ENCODE data around the gene DUOX1. TPM values are rescaled to one million over a fixed set of nuclear protein-coding genes. Genes with fewer than 3 reads are reported as not detected.

The DUOX1 gene
- total and polyA plus RNA-seq, 2 of the 13 experiments (the other 11 are each of a cell fraction or from before 2014, with no cell fraction given): 0.03 TPM; not detected in 1

- TF ChIP-seq ZNF790 (CRISPR knock-in tag; IDR thresholded peaks at IDR 0.05; ENCODE audit: borderline replicate concordance) (no peak; the same call in 1 of the 2 replicates), CENPBD1 (CRISPR knock-in tag; IDR thresholded peaks at IDR 0.05; ENCODE audit: borderline replicate concordance, low read depth) (no peak), HOMEZ (CRISPR knock-in tag; IDR thresholded peaks at IDR 0.05; ENCODE audit: low read depth) (no peak), EHMT2 (IDR thresholded peaks at IDR 0.05; ENCODE audit: borderline replicate concordance, low read depth, low read length) (peak; percentile 42; the same call in 1 of the 2 replicates), ZNF264 (CRISPR knock-in tag; IDR thresholded peaks at IDR 0.05) (peak; percentile 85), ZNF501 (CRISPR knock-in tag; IDR thresholded peaks at IDR 0.05) (peak; percentile 98; the same call in 1 of the 2 replicates), HOXA9 (CRISPR knock-in tag; IDR thresholded peaks at IDR 0.05; ENCODE audit: borderline replicate concordance) (no peak), ZFP37 (CRISPR knock-in tag; IDR thresholded peaks at IDR 0.05; ENCODE audit: borderline replicate concordance) (peak; percentile 86; the same call in 1 of the 2 replicates), TOPORS (CRISPR knock-in tag; IDR thresholded peaks at IDR 0.05) (no peak; the same call in 1 of the 2 replicates), ZNF235 (CRISPR knock-in tag; IDR thresholded peaks at IDR 0.05; ENCODE audit: borderline replicate concordance) (no peak), MED1 (CRISPR knock-in tag; IDR thresholded peaks at IDR 0.05) (peak; percentile 76; the same call in 1 of the 2 replicates), ZNF567 (CRISPR knock-in tag; IDR thresholded peaks at IDR 0.05; ENCODE audit: borderline replicate concordance) (no peak), HOXA3 (CRISPR knock-in tag; IDR thresholded peaks at IDR 0.05) (peak; percentile 84; the same call in 1 of the 2 replicates), MAFK (conservative IDR thresholded peaks at IDR 0.05 in 1 of 2, IDR thresholded peaks at IDR 0.05 in 1 of 2; ENCODE audit: low read length in 2 of 2) (0 out of 4 replicates have a peak, but pooled peaks have one; percentile 3 to 9), ZNF83 (CRISPR knock-in tag; IDR thresholded peaks at IDR 0.05; ENCODE audit: borderline replicate concordance) (0 out of 2 replicates have a peak, but pooled peaks have one; percentile 56), ZNF33B (CRISPR knock-in tag; IDR thresholded peaks at IDR 0.05) (peak; percentile 74; the same call in 1 of the 2 replicates), RFX3 (CRISPR knock-in tag; IDR thresholded peaks at IDR 0.05) (no peak), ZNF282 (IDR thresholded peaks at IDR 0.05; ENCODE audit: partially characterized antibody) (no peak), MIER2 (CRISPR knock-in tag; IDR thresholded peaks at IDR 0.05) (no peak), PAX8 (CRISPR knock-in tag; IDR thresholded peaks at IDR 0.05; ENCODE audit: borderline replicate concordance) (no peak), ZBTB7B (CRISPR knock-in tag; IDR thresholded peaks at IDR 0.05) (peak; percentile 91), ZNF34 (CRISPR knock-in tag; IDR thresholded peaks at IDR 0.05; ENCODE audit: borderline replicate concordance) (no peak), EED (CRISPR knock-in tag; IDR thresholded peaks at IDR 0.05) (no peak), ZNF770 (CRISPR knock-in tag; IDR thresholded peaks at IDR 0.05) (peak; percentile 65), TFDP2 (CRISPR knock-in tag; IDR thresholded peaks at IDR 0.05) (peak; percentile 21; the same call in 1 of the 2 replicates)
Observed at GRCh38 chr15:45200001-45200798, 70.4 kb downstream of the DUOX1 start (continued).
